GM18505 (cell line): ENCODE results near the gene C6.
"Not testable (repeated sequence)": the region's sequence is repeated elsewhere in the genome, so short reads cannot be mapped to it uniquely, and the experiment has no call there.

Experiments used
- ATAC-seq: cut with Tn5 transposase; IDR thresholded peaks from one replicate; pipeline ENCODE4 v1.9.1; 2021; ENCODE audit not compliant: unreplicated experiment
- POLR2A ChIP-seq: IDR thresholded peaks from 4 replicates; pipeline ENCODE4 v1.6.1; 2011; ENCODE audit warnings: borderline replicate concordance; ENCODE audit not compliant: insufficient read depth, insufficient read length; ENCODE audit errors: extremely low read depth

C6 gene

DNA sequence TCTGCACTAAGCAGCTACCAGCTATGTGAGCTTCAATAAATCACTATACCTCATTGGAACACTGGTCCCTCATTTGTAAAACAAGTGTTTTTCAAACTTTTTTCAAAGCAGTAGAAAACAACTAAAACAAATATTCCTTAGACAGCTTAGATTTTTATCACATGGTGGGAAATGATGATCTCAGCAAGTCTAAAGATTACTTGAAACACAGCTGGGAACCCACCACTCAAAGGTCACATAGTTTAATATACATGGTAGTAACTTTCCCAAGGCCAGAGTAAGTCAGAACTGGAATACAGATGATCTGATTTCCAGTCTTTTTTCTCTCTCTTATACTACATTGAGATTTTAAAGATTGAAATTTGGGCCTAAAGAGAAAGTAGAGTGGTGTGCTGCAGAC is 850 bp upstream of the C6 start:
- no peak for TF ChIP-seq POLR2A
- ATAC-seq = no peak

GRCh38 chr5:41212935-41213334 is 397 bp downstream of the C6 start:
- no peak for TF ChIP-seq POLR2A
- no peak for ATAC-seq

DNA sequence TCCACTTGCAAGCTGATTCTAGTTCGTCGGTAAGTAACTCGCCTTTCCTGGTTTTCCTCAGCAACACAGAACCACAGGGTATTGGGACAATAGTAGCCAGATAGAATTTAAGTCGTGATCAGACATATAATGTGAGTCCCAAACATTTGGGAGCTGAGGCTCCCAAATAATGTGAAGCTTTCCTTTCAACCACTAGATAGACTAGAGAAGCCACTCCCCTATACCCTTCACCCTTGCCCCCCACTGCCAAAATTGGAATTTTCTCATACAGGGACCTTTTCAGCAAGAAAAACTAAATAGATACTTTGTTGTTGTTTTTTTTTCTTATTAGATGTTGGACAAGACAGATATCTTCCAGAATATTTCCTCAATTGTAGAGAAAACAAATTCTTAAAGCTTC is 1.9 kb downstream of the C6 start:
- ATAC-seq = no peak
- TF ChIP-seq POLR2A = no peak

DNA sequence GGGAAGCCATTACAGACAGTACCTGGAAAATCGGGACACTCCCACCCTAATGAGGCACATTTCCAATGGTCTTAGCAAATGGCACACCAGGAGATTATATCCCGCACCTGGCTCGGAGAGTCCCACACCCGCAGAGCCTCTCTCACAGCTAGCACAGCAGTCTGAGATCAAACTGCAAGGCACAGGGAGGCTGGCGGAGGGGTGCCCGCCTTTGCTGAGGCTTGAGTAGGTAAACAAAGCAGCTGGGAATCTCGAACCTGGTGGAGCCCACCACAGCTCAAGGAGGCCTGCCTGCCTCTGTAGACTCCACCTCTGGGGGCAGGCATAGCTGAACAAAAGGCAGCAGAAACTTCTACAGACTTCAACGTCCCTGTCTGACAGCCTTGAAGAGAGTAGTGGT is 7.9 kb downstream of the C6 start:
- not testable (repeated sequence) for ATAC-seq

DNA sequence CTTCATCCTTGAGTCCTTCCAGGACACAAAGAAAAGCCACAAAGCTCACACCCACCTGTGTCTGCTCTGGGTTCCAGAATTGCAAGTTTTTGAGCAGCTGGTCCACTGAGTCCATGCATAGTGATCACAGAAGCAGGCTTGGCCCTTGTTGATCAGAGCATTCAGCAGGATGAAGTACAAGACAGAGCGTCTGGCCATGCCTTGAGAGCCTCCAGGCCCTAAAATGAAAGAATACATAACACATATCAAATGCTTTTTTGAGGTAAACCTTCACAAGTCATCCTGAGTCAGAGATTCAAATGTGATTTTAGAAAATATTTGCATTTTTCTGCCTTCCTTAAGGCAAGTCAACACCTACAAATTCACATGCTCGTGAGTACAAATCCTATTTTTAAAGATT is 10.3 kb downstream of the C6 start:
- no peak for TF ChIP-seq POLR2A
- no peak for ATAC-seq

- no peak for TF ChIP-seq POLR2A
- no peak for ATAC-seq
Measured at GRCh38 chr5:41201082-41201772, 12.1 kb downstream of the C6 start.

GRCh38 chr5:41200506-41200905 is 12.8 kb downstream of the C6 start:
- ATAC-seq = no peak
- no peak for TF ChIP-seq POLR2A

DNA sequence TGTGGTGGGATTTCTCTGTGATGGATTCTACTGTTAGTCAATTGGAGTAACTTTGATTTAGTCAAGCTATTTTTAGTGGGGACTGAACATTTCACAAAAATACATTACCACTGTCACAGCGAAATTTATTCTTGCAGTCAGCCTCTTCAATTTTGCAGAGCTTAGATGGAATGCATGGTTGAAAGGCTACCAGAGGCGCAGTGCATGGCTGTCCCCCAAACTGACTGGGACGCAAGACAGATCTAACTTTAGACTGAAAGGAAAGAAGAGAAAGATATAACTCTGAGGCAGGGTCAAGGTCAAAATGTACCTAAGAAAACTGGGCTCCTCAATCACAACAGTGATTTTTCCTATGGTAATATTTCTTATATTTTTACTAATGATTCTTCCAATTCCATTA is 13.7 kb downstream of the C6 start:
- no peak for TF ChIP-seq POLR2A
- no peak for ATAC-seq

- TF ChIP-seq POLR2A = no peak
- no peak for ATAC-seq
Measured at GRCh38 chr5:41196197-41196596, 17.1 kb downstream of the C6 start.

DNA sequence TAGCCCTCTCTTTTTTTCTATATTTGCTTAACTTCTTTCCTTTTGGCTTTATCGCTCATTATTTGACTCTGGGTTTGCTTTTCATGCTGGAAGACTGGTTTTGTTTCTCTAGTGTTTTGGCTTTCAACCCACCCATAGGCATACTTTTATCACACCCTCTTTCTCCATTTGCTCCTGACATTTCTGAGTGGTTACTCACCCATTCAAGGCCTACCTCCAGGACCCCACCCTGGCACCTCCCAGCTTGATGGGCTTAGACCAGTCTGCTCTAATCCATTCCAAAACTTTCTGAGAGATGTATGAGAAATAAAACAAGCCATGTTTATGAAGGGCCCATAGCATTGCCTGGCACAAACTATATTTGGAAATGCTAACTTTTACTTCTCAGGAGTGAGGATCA is 18.1 kb downstream of the C6 start:
- ATAC-seq = no peak
- no peak for TF ChIP-seq POLR2A

DNA sequence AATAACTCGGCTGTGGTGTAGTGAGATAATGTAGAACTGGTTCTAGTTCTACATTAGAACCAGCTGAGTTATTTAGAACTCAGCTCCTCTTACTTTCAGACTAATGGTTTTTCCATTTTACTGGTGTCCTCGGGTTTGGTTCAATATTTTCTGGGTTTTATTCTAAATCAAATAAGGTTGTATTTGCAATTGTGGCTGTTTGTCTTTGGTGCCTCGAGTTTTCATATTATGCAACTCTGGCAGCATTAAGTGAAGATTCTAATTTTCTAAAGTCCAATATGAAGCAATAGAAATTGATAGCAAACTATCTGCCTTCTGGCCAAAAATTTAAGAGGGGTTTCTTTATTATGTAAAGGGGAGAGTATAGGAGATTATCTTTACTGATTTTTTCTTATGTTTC is 19.0 kb downstream of the C6 start:
- no peak for TF ChIP-seq POLR2A
- no peak for ATAC-seq

- no peak for ATAC-seq
- no peak for TF ChIP-seq POLR2A
Measured at GRCh38 chr5:41193456-41194205, 19.7 kb downstream of the C6 start.

DNA sequence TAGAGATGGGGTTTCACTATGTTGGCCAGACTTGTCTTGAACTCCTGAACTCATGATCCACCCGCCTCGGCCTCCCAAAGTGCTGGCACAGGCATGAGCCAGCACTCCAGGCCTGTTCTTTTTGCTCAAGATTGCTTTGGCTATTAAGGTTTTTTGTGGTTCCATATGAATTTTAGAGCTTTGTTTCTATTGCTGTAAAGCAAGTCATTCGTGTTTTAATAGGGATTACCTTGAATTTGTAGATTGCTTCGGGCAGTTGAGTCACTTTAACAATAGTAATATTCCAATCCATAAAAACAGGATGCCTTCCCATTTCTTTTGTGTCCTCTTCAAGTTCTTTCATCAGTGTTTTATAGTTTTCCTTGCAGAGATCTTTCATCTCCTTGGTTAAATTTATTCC is 22.1 kb downstream of the C6 start:
- no peak for TF ChIP-seq POLR2A
- no peak for ATAC-seq

- no peak for ATAC-seq
- TF ChIP-seq POLR2A = no peak
Measured at GRCh38 chr5:41186143-41186542, 27.2 kb downstream of the C6 start.

DNA sequence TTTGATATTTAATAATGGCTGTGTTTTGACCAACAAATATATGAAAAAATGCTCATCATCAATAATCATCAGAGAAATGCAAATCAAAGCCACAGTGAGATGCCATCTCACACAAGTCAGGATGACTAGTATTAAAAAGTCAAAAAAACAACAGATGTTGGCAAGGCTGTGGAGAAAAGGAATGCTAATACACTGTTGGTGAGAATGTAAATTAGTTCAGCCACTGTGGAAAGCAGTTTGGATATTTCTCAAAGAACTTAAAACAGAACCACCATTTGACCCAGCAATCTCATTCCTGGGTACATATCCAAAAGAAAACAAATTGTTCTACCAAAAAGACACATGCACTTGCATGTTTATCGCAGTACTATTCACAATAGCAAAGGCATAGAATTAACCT is 30.0 kb downstream of the C6 start:
- not testable (repeated sequence) for ATAC-seq
